ENCODE results near the gene TRAPPC2L. TPM values are rescaled to one million over a fixed set of nuclear protein-coding genes. Genes with fewer than 3 reads are reported as not detected.

TRAPPC2L gene
- total and polyA plus RNA-seq, 2 of the 13 experiments (the other 11 are each of a cell fraction or from before 2014, with no cell fraction given), result 96.3 to 107 TPM

- ChIA-PET POLR2A (no interaction called here), CTCF (ENCODE audit: low intra/inter-chr PET ratio, low total read pairs) (no interaction called here)
- Histone ChIP-seq H3K9me3 (ENCODE audit: low read length) (no peaks in the 10 kb centered on the region), H3K27me3 (ENCODE audit: control insufficient read depth in 1 of 2, insufficient read depth in 2 of 2, low read length in 2 of 2) (no peaks in the 10 kb centered on the region), H3K4me2 (ENCODE audit: low read depth, low read length) (no peak overlapping the region), H3K36me3 (replicated peaks in 1 of 2; ENCODE audit: control insufficient read depth in 1 of 2, insufficient read depth in 2 of 2, low read length in 2 of 2) (no peaks in the 10 kb centered on the region; a peak in 1 of 5 replicates), H3K4me3 (replicated peaks in 1 of 3; ENCODE audit: insufficient read depth in 1 of 3, low read depth in 2 of 3, low read length in 3 of 3) (no peak overlapping the region), H2AFZ (ENCODE audit: low read length) (no peak overlapping the region), H4K20me1 (ENCODE audit: insufficient read depth, low read length) (no peaks in the 10 kb centered on the region), H3K4me1 (ENCODE audit: insufficient read depth, low read length) (no peaks in the 10 kb centered on the region), H3K9ac (ENCODE audit: insufficient read depth, low read depth, low read length) (no peak overlapping the region), H3K27ac (ENCODE audit: extremely low read length, insufficient read depth, low read length) (no peak overlapping the region), H3K79me2 (ENCODE audit: insufficient read depth, low read length) (no peaks in the 10 kb centered on the region)
- WGBS (ENCODE audit: low lambda C conversion rate), result 85% methylated on average over 11 of the region's 15 CpGs
- in situ Hi-C loops (cut with HindIII; ENCODE audit: extremely low pct_ligation_motif_present, low pct_unique_long_range_greater_than_20kb) (no loop called here), intact Hi-C loops (cut with micrococcal nuclease; ENCODE audit: unreplicated experiment) (no loop called here)
- no TSS peak for BruUV-seq (replicated peaks)
- TF ChIP-seq, protein P1, sequence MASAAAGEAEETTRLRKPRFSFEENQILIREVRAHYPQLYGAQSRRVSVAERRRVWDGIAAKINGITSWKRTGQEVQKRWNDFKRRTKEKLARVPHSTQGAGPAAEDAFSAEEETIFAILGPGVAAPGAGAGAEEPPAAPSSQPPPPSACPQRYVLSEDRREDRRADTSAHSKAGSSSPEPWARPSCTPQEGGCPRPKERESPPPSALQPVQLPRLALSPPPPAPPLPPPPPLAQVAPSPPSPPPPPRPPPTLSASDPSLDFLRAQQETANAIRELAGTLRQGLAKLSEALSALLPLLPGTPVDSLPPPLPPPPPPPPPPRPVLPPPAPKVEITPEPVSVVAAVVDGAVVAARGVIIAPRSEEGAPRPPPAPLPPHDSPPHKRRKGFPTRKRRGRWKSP (CRISPR knock-in tag; IDR thresholded peaks at IDR 0.05), result no peak
- no peak for TF ChIP-seq CBX1 (IDR thresholded peaks at IDR 0.05; ENCODE audit: low read depth)
- TF ChIP-seq ZNF317 (CRISPR knock-in tag; IDR thresholded peaks at IDR 0.05), result no peak
- TF ChIP-seq FOXC1 (CRISPR knock-in tag; IDR thresholded peaks at IDR 0.05; ENCODE audit: borderline replicate concordance), result no peak
- no peak for TF ChIP-seq FOXA3 (CRISPR knock-in tag; IDR thresholded peaks at IDR 0.05)
- TF ChIP-seq PRPF4 (IDR thresholded peaks at IDR 0.05; ENCODE audit: low read depth, low read length, poor library complexity, severe bottlenecking), result no peak
- TF ChIP-seq ETS1 (CRISPR knock-in tag; IDR thresholded peaks at IDR 0.05), result no peak
- no peak for TF ChIP-seq ZNF205 (CRISPR knock-in tag; IDR thresholded peaks at IDR 0.05)
- no peak for TF ChIP-seq MATR3 (CRISPR knock-in tag; IDR thresholded peaks at IDR 0.05)
- TF ChIP-seq, protein P2, sequence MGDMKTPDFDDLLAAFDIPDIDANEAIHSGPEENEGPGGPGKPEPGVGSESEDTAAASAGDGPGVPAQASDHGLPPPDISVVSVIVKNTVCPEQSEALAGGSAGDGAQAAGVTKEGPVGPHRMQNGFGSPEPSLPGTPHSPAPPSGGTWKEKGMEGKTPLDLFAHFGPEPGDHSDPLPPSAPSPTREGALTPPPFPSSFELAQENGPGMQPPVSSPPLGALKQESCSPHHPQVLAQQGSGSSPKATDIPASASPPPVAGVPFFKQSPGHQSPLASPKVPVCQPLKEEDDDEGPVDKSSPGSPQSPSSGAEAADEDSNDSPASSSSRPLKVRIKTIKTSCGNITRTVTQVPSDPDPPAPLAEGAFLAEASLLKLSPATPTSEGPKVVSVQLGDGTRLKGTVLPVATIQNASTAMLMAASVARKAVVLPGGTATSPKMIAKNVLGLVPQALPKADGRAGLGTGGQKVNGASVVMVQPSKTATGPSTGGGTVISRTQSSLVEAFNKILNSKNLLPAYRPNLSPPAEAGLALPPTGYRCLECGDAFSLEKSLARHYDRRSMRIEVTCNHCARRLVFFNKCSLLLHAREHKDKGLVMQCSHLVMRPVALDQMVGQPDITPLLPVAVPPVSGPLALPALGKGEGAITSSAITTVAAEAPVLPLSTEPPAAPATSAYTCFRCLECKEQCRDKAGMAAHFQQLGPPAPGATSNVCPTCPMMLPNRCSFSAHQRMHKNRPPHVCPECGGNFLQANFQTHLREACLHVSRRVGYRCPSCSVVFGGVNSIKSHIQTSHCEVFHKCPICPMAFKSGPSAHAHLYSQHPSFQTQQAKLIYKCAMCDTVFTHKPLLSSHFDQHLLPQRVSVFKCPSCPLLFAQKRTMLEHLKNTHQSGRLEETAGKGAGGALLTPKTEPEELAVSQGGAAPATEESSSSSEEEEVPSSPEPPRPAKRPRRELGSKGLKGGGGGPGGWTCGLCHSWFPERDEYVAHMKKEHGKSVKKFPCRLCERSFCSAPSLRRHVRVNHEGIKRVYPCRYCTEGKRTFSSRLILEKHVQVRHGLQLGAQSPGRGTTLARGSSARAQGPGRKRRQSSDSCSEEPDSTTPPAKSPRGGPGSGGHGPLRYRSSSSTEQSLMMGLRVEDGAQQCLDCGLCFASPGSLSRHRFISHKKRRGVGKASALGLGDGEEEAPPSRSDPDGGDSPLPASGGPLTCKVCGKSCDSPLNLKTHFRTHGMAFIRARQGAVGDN (CRISPR knock-in tag; IDR thresholded peaks at IDR 0.05), result no peak
- DNase-seq (ENCODE audit: low spot score), result no peak
- no peak for ATAC-seq
- FAIRE-seq, result no peak
Observed at GRCh38 chr16:88842308-88842756, 14.6 kb upstream of the TRAPPC2L start.

Data from HepG2 (cell line).